ENCODE data around the gene TAPT1.

Gene TAPT1

DNA sequence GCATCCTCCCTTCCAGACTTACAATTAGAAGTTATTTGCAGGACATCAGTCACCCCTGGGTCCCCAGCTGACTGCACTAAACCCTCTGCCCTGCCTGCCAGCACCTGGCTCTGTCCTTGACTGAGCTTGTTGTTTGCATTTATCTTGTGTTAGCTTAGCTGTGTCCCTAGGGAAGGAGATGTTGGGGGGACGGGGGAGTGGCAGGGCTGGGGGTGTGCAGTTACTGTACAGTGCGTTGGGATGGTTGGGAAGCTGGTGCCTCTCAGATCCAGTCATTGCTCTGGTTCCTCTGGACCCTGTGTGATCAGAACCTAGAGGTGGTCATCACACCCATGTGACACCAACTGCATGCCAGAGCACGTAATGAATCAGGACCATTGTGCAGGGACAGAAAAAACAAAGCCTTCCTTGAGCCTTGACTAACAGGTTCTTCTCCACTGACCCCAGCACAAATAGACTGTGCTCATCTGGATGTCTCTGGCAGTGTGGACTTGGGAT, 109.7 kb downstream of the TAPT1 start:
- no peaks in the 10 kb centered on the region for H3K79me2 ChIP-seq (ENCODE audit: insufficient read depth, low read length)
- no peak overlapping the region for H3K4me3 ChIP-seq (ENCODE audit: low read length, poor library complexity, severe bottlenecking)
- no peak overlapping the region for H2AFZ ChIP-seq (ENCODE audit: low read length)
- H3K36me3 ChIP-seq (ENCODE audit: insufficient read depth, low read length): no peaks in the 10 kb centered on the region
- no peaks in the 10 kb centered on the region for H3K9me2 ChIP-seq (replicated peaks; ENCODE audit: low read depth, low read length)
- no peaks in the 10 kb centered on the region for H3F3A ChIP-seq (ENCODE audit: low read depth)
- H3K4me2 ChIP-seq (ENCODE audit: low read depth, low read length, poor library complexity, severe bottlenecking): no peak overlapping the region
- no peaks in the 10 kb centered on the region for H3K27me3 ChIP-seq (ENCODE audit: insufficient read depth, low read length, poor library complexity, severe bottlenecking)
- TF ChIP-seq, protein P1, sequence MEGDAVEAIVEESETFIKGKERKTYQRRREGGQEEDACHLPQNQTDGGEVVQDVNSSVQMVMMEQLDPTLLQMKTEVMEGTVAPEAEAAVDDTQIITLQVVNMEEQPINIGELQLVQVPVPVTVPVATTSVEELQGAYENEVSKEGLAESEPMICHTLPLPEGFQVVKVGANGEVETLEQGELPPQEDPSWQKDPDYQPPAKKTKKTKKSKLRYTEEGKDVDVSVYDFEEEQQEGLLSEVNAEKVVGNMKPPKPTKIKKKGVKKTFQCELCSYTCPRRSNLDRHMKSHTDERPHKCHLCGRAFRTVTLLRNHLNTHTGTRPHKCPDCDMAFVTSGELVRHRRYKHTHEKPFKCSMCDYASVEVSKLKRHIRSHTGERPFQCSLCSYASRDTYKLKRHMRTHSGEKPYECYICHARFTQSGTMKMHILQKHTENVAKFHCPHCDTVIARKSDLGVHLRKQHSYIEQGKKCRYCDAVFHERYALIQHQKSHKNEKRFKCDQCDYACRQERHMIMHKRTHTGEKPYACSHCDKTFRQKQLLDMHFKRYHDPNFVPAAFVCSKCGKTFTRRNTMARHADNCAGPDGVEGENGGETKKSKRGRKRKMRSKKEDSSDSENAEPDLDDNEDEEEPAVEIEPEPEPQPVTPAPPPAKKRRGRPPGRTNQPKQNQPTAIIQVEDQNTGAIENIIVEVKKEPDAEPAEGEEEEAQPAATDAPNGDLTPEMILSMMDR (conservative IDR thresholded peaks at IDR 0.05; ENCODE audit: low read length): no peak
- TF ChIP-seq EZH2phosphoT487 (IDR thresholded peaks at IDR 0.05; ENCODE audit: borderline replicate concordance): no peak
- H3K4me1 ChIP-seq (ENCODE audit: insufficient read depth, low read length, poor library complexity, severe bottlenecking): peaks cover 13% of the 10 kb centered on the region
- no peaks in the 10 kb centered on the region for H3K9me3 ChIP-seq (ENCODE audit: insufficient read depth, low read depth, low read length)
- no peak overlapping the region for H3K9ac ChIP-seq (ENCODE audit: low read depth, low read length, poor library complexity, severe bottlenecking)
- H4K20me1 ChIP-seq (ENCODE audit: insufficient read depth, low read length, poor library complexity, severe bottlenecking): no peaks in the 10 kb centered on the region

DNA sequence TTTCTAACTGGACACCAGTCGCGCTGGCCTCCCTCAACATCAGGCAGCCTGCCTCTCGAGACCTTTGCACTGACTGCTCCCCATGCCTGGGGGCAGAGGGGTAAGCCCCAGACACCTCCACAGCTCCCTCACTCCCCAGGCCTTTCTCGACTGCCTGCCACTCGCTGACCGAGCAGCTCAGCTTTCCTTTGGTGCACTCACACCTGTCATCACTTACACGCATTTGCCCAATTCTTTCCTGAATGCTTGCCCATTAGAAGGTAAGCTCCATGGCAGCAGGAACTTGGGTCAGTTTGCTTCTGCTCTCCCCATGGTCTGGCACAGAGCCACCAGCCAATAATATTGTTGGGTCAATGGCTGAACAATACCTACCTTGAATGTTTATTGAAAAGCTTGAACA, 110.3 kb downstream of the TAPT1 start:
- Histone ChIP-seq H3K9ac (ENCODE audit: low read depth, low read length, poor library complexity, severe bottlenecking) (no peak overlapping the region), H3K4me2 (ENCODE audit: low read depth, low read length, poor library complexity, severe bottlenecking) (no peak overlapping the region), H2AFZ (ENCODE audit: low read length) (no peak overlapping the region)

DNA sequence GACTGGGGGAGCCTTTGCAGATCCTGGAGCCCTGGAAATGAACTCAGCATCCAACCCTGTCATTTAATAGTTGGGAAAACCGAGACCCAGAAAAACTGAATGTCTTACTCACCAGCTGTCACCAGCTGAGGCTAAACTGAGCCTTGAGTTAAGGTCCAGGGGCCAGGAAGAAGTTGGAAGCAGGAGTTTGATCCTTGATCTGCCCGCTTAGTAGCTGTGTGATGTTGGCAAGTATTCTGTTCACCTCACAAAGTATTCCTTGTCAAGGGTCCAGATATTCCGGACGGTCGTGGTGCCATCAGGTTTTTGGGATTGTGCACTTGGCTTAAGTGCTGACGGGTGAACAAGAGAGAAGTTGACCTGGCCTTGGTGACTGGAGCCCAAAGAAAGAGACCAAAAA, 111.7 kb downstream of the TAPT1 start:
- no peak overlapping the region for H3K4me3 ChIP-seq (ENCODE audit: low read length, poor library complexity, severe bottlenecking)
- no peaks in the 10 kb centered on the region for H3K36me3 ChIP-seq (ENCODE audit: insufficient read depth, low read length)
- no peak for TF ChIP-seq EZH2phosphoT487 (IDR thresholded peaks at IDR 0.05; ENCODE audit: borderline replicate concordance)
- TF ChIP-seq, protein P1 (conservative IDR thresholded peaks at IDR 0.05; ENCODE audit: low read length): no peak
- no peak overlapping the region for H2AFZ ChIP-seq (ENCODE audit: low read length)
- H3F3A ChIP-seq (ENCODE audit: low read depth): no peaks in the 10 kb centered on the region
- no peaks in the 10 kb centered on the region for H3K27me3 ChIP-seq (ENCODE audit: insufficient read depth, low read length, poor library complexity, severe bottlenecking)
- no peaks in the 10 kb centered on the region for H3K79me2 ChIP-seq (ENCODE audit: insufficient read depth, low read length)
- H3K4me1 ChIP-seq (ENCODE audit: insufficient read depth, low read length, poor library complexity, severe bottlenecking): no peaks in the 10 kb centered on the region
- H3K9ac ChIP-seq (ENCODE audit: low read depth, low read length, poor library complexity, severe bottlenecking): no peak overlapping the region
- H3K9me2 ChIP-seq (replicated peaks; ENCODE audit: low read depth, low read length): no peaks in the 10 kb centered on the region
- no peaks in the 10 kb centered on the region for H4K20me1 ChIP-seq (ENCODE audit: insufficient read depth, low read length, poor library complexity, severe bottlenecking)
- no peak overlapping the region for H3K4me2 ChIP-seq (ENCODE audit: low read depth, low read length, poor library complexity, severe bottlenecking)
- H3K9me3 ChIP-seq (ENCODE audit: insufficient read depth, low read depth, low read length): no peaks in the 10 kb centered on the region

More for the DNA sequence above, 110.3 kb downstream of the TAPT1 start:
- Histone ChIP-seq H3K36me3 (ENCODE audit: insufficient read depth, low read length) (no peaks in the 10 kb centered on the region), H4K20me1 (ENCODE audit: insufficient read depth, low read length, poor library complexity, severe bottlenecking) (no peaks in the 10 kb centered on the region), H3K4me1 (ENCODE audit: insufficient read depth, low read length, poor library complexity, severe bottlenecking) (peaks cover 7% of the 10 kb centered on the region), H3K4me3 (ENCODE audit: low read length, poor library complexity, severe bottlenecking) (no peak overlapping the region), H3K9me2 (replicated peaks; ENCODE audit: low read depth, low read length) (no peaks in the 10 kb centered on the region), H3K27me3 (ENCODE audit: insufficient read depth, low read length, poor library complexity, severe bottlenecking) (no peaks in the 10 kb centered on the region), H3F3A (ENCODE audit: low read depth) (no peaks in the 10 kb centered on the region), H3K9me3 (ENCODE audit: insufficient read depth, low read depth, low read length) (no peaks in the 10 kb centered on the region), H3K79me2 (ENCODE audit: insufficient read depth, low read length) (no peaks in the 10 kb centered on the region)
- TF ChIP-seq, protein P1 (conservative IDR thresholded peaks at IDR 0.05; ENCODE audit: low read length): no peak
- TF ChIP-seq EZH2phosphoT487 (IDR thresholded peaks at IDR 0.05; ENCODE audit: borderline replicate concordance): no peak

All from Loucy (cell line).